ENCODE data around the gene JSRP1.

DNA sequence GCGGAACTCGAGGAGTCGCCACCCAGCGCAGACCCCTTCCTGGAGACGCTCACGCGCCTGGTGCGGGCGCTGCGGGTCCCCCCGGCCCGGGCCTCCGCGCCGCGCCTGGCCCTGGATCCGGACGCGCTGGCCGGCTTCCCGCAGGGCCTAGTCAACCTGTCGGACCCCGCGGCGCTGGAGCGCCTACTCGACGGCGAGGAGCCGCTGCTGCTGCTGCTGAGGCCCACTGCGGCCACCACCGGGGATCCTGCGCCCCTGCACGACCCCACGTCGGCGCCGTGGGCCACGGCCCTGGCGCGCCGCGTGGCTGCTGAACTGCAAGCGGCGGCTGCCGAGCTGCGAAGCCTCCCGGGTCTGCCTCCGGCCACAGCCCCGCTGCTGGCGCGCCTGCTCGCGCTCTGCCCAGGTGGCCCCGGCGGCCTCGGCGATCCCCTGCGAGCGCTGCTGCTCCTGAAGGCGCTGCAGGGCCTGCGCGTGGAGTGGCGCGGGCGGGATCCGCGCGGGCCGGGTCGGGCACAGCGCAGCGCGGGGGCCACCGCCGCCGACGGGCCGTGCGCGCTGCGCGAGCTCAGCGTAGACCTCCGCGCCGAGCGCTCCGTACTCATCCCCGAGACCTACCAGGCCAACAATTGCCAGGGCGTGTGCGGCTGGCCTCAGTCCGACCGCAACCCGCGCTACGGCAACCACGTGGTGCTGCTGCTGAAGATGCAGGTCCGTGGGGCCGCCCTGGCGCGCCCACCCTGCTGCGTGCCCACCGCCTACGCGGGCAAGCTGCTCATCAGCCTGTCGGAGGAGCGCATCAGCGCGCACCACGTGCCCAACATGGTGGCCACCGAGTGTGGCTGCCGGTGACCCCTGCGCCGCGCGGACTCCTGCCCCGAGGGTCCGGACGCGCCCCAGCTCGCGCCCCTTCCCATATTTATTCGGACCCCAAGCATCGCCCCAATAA, 4.8 kb downstream of the JSRP1 start:
- TF ChIP-seq CTCF (tag by site-specific recombination; IDR thresholded peaks at IDR 0.05), result no peak
- no peak for TF ChIP-seq ZNF76 (tag by site-specific recombination; IDR thresholded peaks at IDR 0.05; ENCODE audit: borderline replicate concordance, low read depth)
- TF ChIP-seq ZNF521 (tag by site-specific recombination; IDR thresholded peaks at IDR 0.05), result no peak
- no peak for TF ChIP-seq ZNF350 (tag by site-specific recombination; IDR thresholded peaks at IDR 0.05)

All from HEK293 (cell line).